Liver (tissue), 3 donors: ENCODE data around the gene PLAC8L1.

ENCODE experiments used
- CTCF ChIP-seq: fragments of 150-350 bp; IDR thresholded peaks from 2 replicates; pipeline ENCODE4 v1.5.1; 2017; ENCODE audit warnings: improper control_type of control experiment, low read depth, low read length; ENCODE audit not compliant: missing input control
- FOXA1 ChIP-seq: IDR thresholded peaks from 2 replicates; pipeline ENCODE4 v1.6.1; 2016; ENCODE audit warnings: antibody characterized with exemption
- GABPA ChIP-seq, 2 donors: IDR thresholded peaks in 1 of 2; conservative IDR thresholded peaks in 1 of 2; 2 replicates each; pipeline ENCODE4 v1.6.1; 2016; ENCODE audit warnings: antibody characterized with exemption in 2 of 2, mild to moderate bottlenecking in 1 of 2, moderate library complexity in 1 of 2
- JUND ChIP-seq, 2 donors: IDR thresholded peaks; 2 replicates each; pipeline ENCODE4 v1.6.1; 2016; ENCODE audit warnings: antibody characterized with exemption in 2 of 2
- MAX ChIP-seq: IDR thresholded peaks from 2 replicates; pipeline ENCODE4 v1.6.1; 2016; ENCODE audit warnings: antibody characterized with exemption
- RAD21 ChIP-seq, 2 donors: IDR thresholded peaks; 2 replicates each; pipeline ENCODE4 v1.6.1; 2016; ENCODE audit warnings: antibody characterized with exemption in 2 of 2, mild to moderate bottlenecking in 2 of 2
- REST ChIP-seq: IDR thresholded peaks from 2 replicates; pipeline ENCODE4 v1.6.1; 2016; ENCODE audit warnings: antibody characterized with exemption, mild to moderate bottlenecking
- TAF1 ChIP-seq: conservative IDR thresholded peaks from 2 replicates; pipeline ENCODE4 v1.6.1; 2016; ENCODE audit warnings: antibody characterized with exemption, mild to moderate bottlenecking
- donor health status: healthy.
- donor health status: healthy.

GRCh38 chr5:146047396-146047795 is 58.0 kb downstream of the PLAC8L1 start:
- TF ChIP-seq REST = no peak
- no peak for TF ChIP-seq MAX
- TF ChIP-seq CTCF = no peak
- TF ChIP-seq TAF1 = no peak
- no peak for TF ChIP-seq RAD21 (IDR thresholded peaks at IDR 0.05)
- no peak for TF ChIP-seq JUND (IDR thresholded peaks at IDR 0.05)
- TF ChIP-seq FOXA1 = no peak
- no peak for TF ChIP-seq GABPA (IDR thresholded peaks at IDR 0.05 in 1 of 2, conservative IDR thresholded peaks at IDR 0.05 in 1 of 2)
